Activated T-helper 1 cell treated with anti-CD3 and anti-CD28 coated beads, Interleukin-12 subunit alpha, Interleukin-12 subunit beta, Interleukin-2, Interleukin-4 antibody, amounts not matched to agents 30 ng/mL and 10 ng/mL and 1 ng/mL, durations not matched to agents 14 hours and 24 hours and 36 hours (primary cell): Measurements from ENCODE around the gene CISD1. TPM values are rescaled to one million over a fixed set of nuclear protein-coding genes. Genes with fewer than 3 reads are reported as not detected.
"Not testable (repeated sequence)": the region's sequence is repeated elsewhere in the genome, so short reads cannot be mapped to it uniquely, and the experiment has no call there.

Source experiments
- DNase-seq: peaks from one replicate; pipeline ENCODE4 v3.0.0; 2021; ENCODE audit warnings: low spot score
- H3K27ac Mint-ChIP-seq: one replicate; pipeline ENCODE4 v1.8.0; 2021; ENCODE audit warnings: mild to moderate bottlenecking, mixed read lengths
- H3K27me3 Mint-ChIP-seq: one replicate; pipeline ENCODE4 v1.8.0; 2022; ENCODE audit warnings: mild to moderate bottlenecking, moderate library complexity, mixed read lengths; ENCODE audit not compliant: insufficient read depth
- H3K36me3 Mint-ChIP-seq: one replicate; pipeline ENCODE4 v1.8.0; 2021; ENCODE audit warnings: low read depth, mixed read lengths
- H3K4me1 Mint-ChIP-seq: one replicate; pipeline ENCODE4 v1.8.0; 2021; ENCODE audit warnings: low read depth, mixed read lengths
- H3K4me3 Mint-ChIP-seq: one replicate; pipeline ENCODE4 v1.8.0; 2021; ENCODE audit warnings: mild to moderate bottlenecking, moderate library complexity, mixed read lengths
- H3K9me3 Mint-ChIP-seq: one replicate; pipeline ENCODE4 v1.8.0; 2021; ENCODE audit warnings: mixed read lengths
- intact Hi-C: fragments of 100-400 bp; cut with micrococcal nuclease; formaldehyde crosslinking; loops from one replicate; pipeline ENCODE4 v1.15.1; 2024
- total RNA-seq: library from RNA; stranded (reverse); gene quantifications from 2 replicates; pipeline ENCODE4 v1.2.3, GENCODE V29; 2022

Gene CISD1
- total RNA-seq, result 50.4 and 56.0 TPM in 2 replicates

GRCh38 chr10:58268946-58269781, at the start of gene CISD1:
Gene CISD1 (plus strand): TSS chr10:58269162. CDS start chr10:58269274, 112 bp downstream.
- peak; percentile 95 for DNase-seq
- Mint-ChIP-seq H3K9me3 (no peaks in the 10 kb centered on the region), H3K27ac (peak within 1 kb of the TSS; percentile 98), H3K36me3 (peaks cover 2% of the 10 kb centered on the region), H3K4me3 (peak within 1 kb of the TSS; percentile 94), H3K4me1 (peaks cover 38% of the 10 kb centered on the region), H3K27me3 (no peaks in the 10 kb centered on the region)
- intact Hi-C loops, result loop anchor here (1.0 to 5.0 kb wide), 4 partner anchors 13 to 1638 kb away; partner anchors contain the start of gene CCDC6

- H3K27me3 Mint-ChIP-seq, result no peaks in the 10 kb centered on the region
- no peaks in the 10 kb centered on the region for H3K9me3 Mint-ChIP-seq
- no peak overlapping the region for H3K27ac Mint-ChIP-seq
- no peak overlapping the region for H3K4me3 Mint-ChIP-seq
- DNase-seq, result no peak
- intact Hi-C loops, result loop anchor here (5.0 kb wide), 1 partner anchor 42 kb away; no protein-coding TSS in a partner anchor
- peaks cover 11% of the 10 kb centered on the region for H3K36me3 Mint-ChIP-seq
- no peaks in the 10 kb centered on the region for H3K4me1 Mint-ChIP-seq
Measured at GRCh38 chr10:58219875-58220274, 49.1 kb upstream of the CISD1 start.

GRCh38 chr10:58220769-58221451, 48.1 kb upstream of the CISD1 start:
- DNase-seq, result no peak
- H3K36me3 Mint-ChIP-seq, result peaks cover 15% of the 10 kb centered on the region
- intact Hi-C loops, result loop anchor here (5.0 kb wide), 1 partner anchor 41 kb away; no protein-coding TSS in a partner anchor
- H3K4me1 Mint-ChIP-seq, result no peaks in the 10 kb centered on the region
- H3K4me3 Mint-ChIP-seq, result no peak overlapping the region
- H3K9me3 Mint-ChIP-seq, result no peaks in the 10 kb centered on the region
- no peaks in the 10 kb centered on the region for H3K27me3 Mint-ChIP-seq
- H3K27ac Mint-ChIP-seq, result no peak overlapping the region

GRCh38 chr10:58225654-58226053, 43.3 kb upstream of the CISD1 start:
- Mint-ChIP-seq H3K9me3 (no peaks in the 10 kb centered on the region), H3K4me3 (no peak overlapping the region), H3K27me3 (no peaks in the 10 kb centered on the region), H3K4me1 (no peaks in the 10 kb centered on the region), H3K36me3 (peaks cover 16% of the 10 kb centered on the region), H3K27ac (no peak overlapping the region)
- DNase-seq, result no peak
- intact Hi-C loops, result no loop called here

- H3K4me3 Mint-ChIP-seq, H3K27me3 Mint-ChIP-seq, DNase-seq, intact Hi-C loops, H3K27ac Mint-ChIP-seq, H3K9me3 Mint-ChIP-seq, H3K4me1 Mint-ChIP-seq: not testable (repeated sequence)
- H3K36me3 Mint-ChIP-seq, result peaks cover 41% of the 10 kb centered on the region
Measured at GRCh38 chr10:58229856-58230255, 39.1 kb upstream of the CISD1 start.

GRCh38 chr10:58237014-58237834, 31.7 kb upstream of the CISD1 start:
- peaks cover 54% of the 10 kb centered on the region for H3K36me3 Mint-ChIP-seq
- peak overlapping the region; percentile 93 for H3K27ac Mint-ChIP-seq
- intact Hi-C loops, result loop anchor here (1.0 kb wide), 2 partner anchors 29 to 45 kb away; no protein-coding TSS in a partner anchor
- no peak overlapping the region for H3K4me3 Mint-ChIP-seq
- H3K4me1 Mint-ChIP-seq, result peaks cover 43% of the 10 kb centered on the region
- peaks cover 10% of the 10 kb centered on the region for H3K9me3 Mint-ChIP-seq
- peaks cover 2% of the 10 kb centered on the region for H3K27me3 Mint-ChIP-seq
- no peak for DNase-seq

- Mint-ChIP-seq H3K4me1 (peaks cover 43% of the 10 kb centered on the region), H3K4me3 (no peak overlapping the region), H3K27ac (peak overlapping the region; percentile 21), H3K27me3 (peaks cover 2% of the 10 kb centered on the region), H3K9me3 (peaks cover 10% of the 10 kb centered on the region), H3K36me3 (peaks cover 33% of the 10 kb centered on the region)
- intact Hi-C loops, result loop anchor here (2.0 kb wide), 1 partner anchor 15 kb away; no protein-coding TSS in a partner anchor
- DNase-seq, result no peak
Measured at GRCh38 chr10:58239561-58240169, 29.3 kb upstream of the CISD1 start.

- Mint-ChIP-seq H3K27ac (no peak overlapping the region), H3K9me3 (peaks cover 17% of the 10 kb centered on the region), H3K36me3 (peaks cover 24% of the 10 kb centered on the region), H3K27me3 (peaks cover 2% of the 10 kb centered on the region), H3K4me3 (no peak overlapping the region), H3K4me1 (peaks cover 43% of the 10 kb centered on the region)
- no peak for DNase-seq
- intact Hi-C loops, result loop anchor here (2.0 kb wide), 1 partner anchor 14 kb away; no protein-coding TSS in a partner anchor
Measured at GRCh38 chr10:58240531-58240930, 28.4 kb upstream of the CISD1 start.

- DNase-seq, result no peak
- intact Hi-C loops, result loop anchor here (2.0 kb wide), 1 partner anchor 13 kb away; no protein-coding TSS in a partner anchor
- no peak overlapping the region for H3K4me3 Mint-ChIP-seq
- peaks cover 43% of the 10 kb centered on the region for H3K4me1 Mint-ChIP-seq
- no peak overlapping the region for H3K27ac Mint-ChIP-seq
- peaks cover 2% of the 10 kb centered on the region for H3K27me3 Mint-ChIP-seq
- peaks cover 20% of the 10 kb centered on the region for H3K36me3 Mint-ChIP-seq
- peaks cover 21% of the 10 kb centered on the region for H3K9me3 Mint-ChIP-seq
Measured at GRCh38 chr10:58241346-58241745, 27.6 kb upstream of the CISD1 start.

GRCh38 chr10:58243269-58243668, 25.7 kb upstream of the CISD1 start:
- Mint-ChIP-seq H3K27ac (no peak overlapping the region), H3K4me1 (peaks cover 26% of the 10 kb centered on the region), H3K9me3 (peaks cover 28% of the 10 kb centered on the region), H3K36me3 (peaks cover 12% of the 10 kb centered on the region), H3K4me3 (no peak overlapping the region), H3K27me3 (peaks cover 2% of the 10 kb centered on the region)
- intact Hi-C loops, result no loop called here
- DNase-seq, result no peak

GRCh38 chr10:58243801-58244200, 25.2 kb upstream of the CISD1 start:
- H3K4me1 Mint-ChIP-seq, result peaks cover 25% of the 10 kb centered on the region
- H3K27me3 Mint-ChIP-seq, DNase-seq, H3K4me3 Mint-ChIP-seq, H3K27ac Mint-ChIP-seq, intact Hi-C loops: not testable (repeated sequence)
- H3K9me3 Mint-ChIP-seq, result peaks cover 33% of the 10 kb centered on the region
- peaks cover 15% of the 10 kb centered on the region for H3K36me3 Mint-ChIP-seq

- H3K27me3 Mint-ChIP-seq, intact Hi-C loops, DNase-seq, H3K4me3 Mint-ChIP-seq, H3K27ac Mint-ChIP-seq: not testable (repeated sequence)
- peaks cover 25% of the 10 kb centered on the region for H3K4me1 Mint-ChIP-seq
- peaks cover 15% of the 10 kb centered on the region for H3K36me3 Mint-ChIP-seq
- H3K9me3 Mint-ChIP-seq, result peaks cover 34% of the 10 kb centered on the region
Measured at GRCh38 chr10:58244242-58244641, 24.7 kb upstream of the CISD1 start.
